Prostate gland (tissue), 2 donors: ENCODE data around the gene OR2A42.
"Not testable (repeated sequence)": the region's sequence is repeated elsewhere in the genome, so short reads cannot be mapped to it uniquely, and the experiment has no call there.

ENCODE experiments used
- POLR2AphosphoS5 ChIP-seq: sonication (generic); formaldehyde crosslinking; IDR thresholded peaks from one replicate; pipeline ENCODE4 v1.6.1; 2017; ENCODE audit warnings: antibody characterized with exemption
- TF ChIP-seq, protein P1 (sequence below), 4 experiments: fragments of 200-600 bp in 2 of 4; fragments of 450-650 bp in 2 of 4; sonication (generic) in 2 of 4; IDR thresholded peaks; 1 replicate in 3 of 4; 2 replicates in 1 of 4; pipeline ENCODE4 v1.5.1; 2016 to 2019; ENCODE audit warnings: antibody characterized with exemption in 4 of 4, mild to moderate bottlenecking in 2 of 4, moderate library complexity in 2 of 4

DNA sequence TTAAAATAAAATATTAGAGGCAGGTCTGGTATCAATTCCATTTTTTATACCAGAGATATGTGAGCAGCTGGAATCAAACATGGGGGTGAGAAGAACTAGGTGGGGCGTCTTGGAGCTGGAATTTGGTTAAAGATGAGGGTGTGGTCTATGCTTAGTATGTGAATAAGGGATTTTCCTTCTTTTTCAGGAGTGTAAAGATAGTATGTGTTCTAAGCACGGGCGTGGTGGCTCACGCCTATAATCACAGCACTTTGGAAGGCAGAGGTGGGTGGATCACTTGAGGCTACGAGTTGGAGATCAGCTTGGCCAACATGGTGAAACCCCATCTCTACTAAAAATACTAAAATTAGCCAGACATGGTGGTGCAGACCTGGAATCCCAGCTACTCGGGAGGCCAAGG is 35.9 kb upstream of the OR2A42 start:
- TF ChIP-seq, protein P1, sequence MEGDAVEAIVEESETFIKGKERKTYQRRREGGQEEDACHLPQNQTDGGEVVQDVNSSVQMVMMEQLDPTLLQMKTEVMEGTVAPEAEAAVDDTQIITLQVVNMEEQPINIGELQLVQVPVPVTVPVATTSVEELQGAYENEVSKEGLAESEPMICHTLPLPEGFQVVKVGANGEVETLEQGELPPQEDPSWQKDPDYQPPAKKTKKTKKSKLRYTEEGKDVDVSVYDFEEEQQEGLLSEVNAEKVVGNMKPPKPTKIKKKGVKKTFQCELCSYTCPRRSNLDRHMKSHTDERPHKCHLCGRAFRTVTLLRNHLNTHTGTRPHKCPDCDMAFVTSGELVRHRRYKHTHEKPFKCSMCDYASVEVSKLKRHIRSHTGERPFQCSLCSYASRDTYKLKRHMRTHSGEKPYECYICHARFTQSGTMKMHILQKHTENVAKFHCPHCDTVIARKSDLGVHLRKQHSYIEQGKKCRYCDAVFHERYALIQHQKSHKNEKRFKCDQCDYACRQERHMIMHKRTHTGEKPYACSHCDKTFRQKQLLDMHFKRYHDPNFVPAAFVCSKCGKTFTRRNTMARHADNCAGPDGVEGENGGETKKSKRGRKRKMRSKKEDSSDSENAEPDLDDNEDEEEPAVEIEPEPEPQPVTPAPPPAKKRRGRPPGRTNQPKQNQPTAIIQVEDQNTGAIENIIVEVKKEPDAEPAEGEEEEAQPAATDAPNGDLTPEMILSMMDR (IDR thresholded peaks at IDR 0.05): not testable (repeated sequence)
- not testable (repeated sequence) for TF ChIP-seq POLR2AphosphoS5
